GM19397 (cell line): ENCODE results near the gene TEKT5.
"Not testable (repeated sequence)": the region's sequence is repeated elsewhere in the genome, so short reads cannot be mapped to it uniquely, and the experiment has no call there.

ENCODE experiments used
- ATAC-seq: cut with Tn5 transposase; IDR thresholded peaks from one replicate; pipeline ENCODE4 v1.9.1; 2021; ENCODE audit warnings: mild to moderate bottlenecking, moderate library complexity; ENCODE audit not compliant: unreplicated experiment

TEKT5 gene

DNA sequence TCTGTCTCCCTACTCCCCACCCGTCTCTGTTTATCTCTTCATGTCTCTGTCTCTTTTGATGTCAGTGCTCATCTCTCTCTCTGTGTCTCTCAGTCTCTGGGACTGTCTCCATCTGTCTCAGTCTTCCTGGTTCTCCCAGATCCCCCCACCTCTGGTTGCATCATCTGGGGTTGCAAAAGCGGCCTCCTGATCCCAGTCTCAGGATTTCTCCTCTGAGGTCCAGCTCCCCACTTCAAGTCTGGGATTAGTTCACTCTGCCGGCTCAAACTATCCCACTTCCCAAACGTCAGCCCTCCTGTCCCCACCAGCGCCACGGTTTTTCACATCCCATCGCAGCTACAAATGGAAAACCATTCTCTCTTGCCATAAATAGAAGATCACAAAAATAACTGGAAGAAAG, 9.0 kb downstream of the TEKT5 start:
- ATAC-seq: no peak

DNA sequence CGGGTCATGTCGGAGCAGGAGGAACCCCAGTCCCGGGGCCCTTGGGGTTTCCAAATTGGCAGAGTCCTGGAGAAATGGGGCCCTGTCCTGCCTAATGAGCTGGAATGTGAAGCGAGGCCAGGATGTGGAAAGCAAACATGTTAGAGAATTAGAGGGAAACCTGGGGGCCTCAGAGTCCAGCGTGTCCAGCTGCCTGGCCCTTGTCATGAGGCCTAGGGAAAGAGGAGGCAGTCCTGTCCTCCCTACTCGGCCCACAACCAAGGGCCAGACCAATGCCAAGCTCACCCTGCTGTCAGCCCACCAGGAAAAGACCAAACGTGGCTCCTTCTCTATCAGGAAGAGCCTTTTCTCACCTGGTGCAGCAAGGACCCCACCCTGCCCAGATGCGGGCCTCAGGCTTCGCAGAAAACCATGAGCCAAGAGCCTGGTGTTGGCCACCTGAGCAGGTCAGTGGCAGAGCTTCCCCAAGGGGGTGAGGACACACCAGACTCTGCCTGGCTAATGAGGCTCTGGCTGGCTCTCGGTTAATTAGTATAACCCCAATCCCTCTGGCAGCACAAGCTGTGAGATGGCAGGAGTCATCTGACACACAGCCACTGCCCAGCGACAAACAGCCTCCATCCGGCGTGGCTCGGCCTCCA, 10.1 kb downstream of the TEKT5 start:
- ATAC-seq: no peak

DNA sequence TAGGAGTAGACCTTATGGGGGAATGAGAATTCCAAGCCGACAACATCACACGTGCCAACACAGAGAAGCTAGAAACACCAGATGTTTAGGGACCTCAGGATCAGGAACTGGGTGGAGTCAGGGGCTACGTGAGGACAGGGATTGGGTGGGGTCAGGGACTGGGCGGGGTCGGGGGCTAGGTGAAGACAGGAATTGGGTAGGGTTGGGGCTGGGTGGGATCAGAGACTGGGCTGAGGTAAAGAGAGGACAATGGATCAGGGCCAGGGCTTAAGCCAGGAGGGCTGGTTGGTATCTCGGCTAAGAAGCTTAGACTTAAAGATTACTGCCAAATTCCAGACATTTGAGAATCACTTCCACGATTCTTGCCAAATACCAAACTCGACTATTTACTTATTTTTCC, 11.6 kb downstream of the TEKT5 start:
- no peak for ATAC-seq

DNA sequence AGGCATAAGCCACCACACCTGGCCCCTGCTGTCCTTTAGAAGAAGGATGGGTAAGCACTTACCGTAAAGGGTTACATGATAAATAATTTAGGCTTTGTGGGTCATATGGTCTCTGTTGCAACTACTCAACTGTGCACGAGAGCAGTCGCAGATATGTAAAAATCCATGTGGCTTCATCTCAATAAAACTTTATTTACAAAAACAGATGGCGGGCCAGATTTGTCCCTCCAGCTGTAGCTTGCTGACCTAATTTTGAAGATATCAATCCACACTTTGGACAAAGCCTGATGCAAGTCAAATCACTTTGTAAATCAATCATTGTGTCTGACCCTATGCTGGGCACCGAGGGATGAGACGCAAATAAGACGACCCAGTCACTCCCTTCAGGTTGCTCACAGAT, 12.1 kb downstream of the TEKT5 start:
- ATAC-seq: no peak

DNA sequence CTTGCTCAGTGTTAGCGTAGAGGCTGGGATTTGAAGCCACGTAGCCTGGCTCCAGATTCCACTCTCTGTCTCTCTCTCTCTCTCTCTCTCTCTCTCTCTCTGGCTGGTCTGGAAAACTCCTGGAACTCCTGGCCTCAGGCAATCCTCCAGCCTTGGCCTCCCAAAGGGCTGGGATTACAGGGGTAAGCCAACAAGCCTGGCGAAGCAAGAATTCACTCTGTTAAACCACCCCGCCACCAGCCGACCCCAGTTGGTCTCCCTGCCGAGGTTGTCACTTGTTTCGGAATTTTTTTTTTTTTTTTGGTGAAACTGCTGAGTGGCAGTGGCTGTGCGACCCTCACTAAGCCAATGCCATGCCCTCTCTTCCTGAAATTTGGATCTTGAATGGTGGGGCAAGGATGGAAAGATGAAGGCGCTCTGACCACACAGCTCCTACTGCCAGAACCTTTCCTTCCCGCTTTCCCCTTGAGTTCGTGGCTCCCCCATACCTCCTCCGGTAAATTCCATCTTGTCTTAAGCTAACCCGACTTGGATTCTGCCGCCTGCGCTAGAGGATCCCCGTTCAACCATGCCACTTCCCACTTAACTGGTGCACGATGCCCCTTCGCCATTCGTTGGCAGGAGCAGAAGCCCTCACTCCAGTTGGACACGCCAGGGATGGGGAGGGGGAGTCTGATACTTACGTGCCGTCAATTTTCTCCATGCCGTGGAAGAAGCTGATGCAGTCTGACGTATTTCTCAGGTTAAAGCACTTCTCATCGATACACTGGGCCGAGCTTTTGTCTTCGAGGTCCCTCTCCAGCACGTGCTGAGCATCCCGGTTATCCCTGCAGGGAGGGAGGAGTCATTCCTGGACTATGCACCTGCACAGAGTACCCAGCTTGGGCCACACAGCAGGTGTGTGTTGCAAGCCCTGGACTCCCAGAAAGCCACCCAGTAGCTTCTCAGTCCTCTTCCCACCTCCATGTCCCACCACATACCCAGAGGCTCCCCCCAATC, 13.1 kb downstream of the TEKT5 start:
- no peak for ATAC-seq

DNA sequence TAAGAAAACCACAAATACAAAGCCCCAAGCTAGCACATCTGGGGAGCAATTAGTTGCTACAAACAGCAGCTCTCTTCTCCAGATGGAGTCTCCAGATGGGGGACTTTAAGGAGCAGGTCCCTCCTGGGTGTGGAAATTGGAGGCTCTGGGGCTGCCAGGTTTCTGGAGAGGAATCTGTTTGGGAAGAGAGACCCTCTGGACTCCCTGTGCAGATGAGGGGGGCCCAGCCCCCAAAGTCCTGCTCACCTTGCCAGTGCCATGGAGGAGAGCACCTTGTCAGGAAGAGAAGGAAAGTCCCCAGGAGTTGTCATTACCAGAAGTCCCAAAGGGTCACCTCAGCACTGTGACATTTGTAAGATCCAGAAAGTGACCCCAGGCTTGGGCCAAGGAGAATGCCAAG, 14.8 kb downstream of the TEKT5 start:
- no peak for ATAC-seq

DNA sequence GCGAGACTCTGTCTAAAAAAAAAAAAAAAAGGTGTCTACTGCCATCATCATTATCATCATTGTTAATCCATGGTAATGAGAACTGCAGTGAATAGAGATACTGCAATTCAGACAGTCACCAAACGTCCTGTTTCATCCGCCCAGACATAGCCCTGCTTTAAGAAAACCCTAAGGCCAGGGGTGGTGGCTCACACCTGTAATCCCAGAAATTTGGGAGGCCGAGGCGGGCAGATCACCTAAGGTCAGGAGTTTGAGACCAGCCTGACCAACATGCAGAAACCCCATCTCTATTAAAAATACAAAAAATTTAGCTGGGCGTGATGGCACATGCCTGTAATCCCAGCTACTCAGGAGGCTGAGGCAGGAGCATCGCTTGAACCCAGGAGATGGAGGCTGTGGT, 15.3 kb downstream of the TEKT5 start:
- not testable (repeated sequence) for ATAC-seq

DNA sequence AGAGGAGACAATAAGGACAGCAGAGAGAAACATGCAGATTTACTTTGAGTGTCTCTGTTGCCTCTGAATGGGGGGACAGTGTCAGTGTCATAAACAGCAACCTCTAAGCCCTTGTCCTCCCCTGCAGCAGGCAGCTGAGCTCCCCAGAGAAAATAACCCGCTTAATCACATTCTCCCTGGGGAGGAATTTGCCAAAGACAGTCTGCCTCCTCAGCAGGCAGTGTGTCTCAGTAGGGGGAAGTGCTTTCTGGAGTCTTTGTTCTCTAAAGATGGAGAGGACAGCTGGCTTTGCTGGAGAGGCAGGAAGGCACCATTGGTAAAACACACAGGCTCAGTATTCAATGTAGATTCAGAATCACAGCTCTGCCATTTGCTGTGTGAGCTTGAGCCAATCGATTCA, 16.1 kb downstream of the TEKT5 start:
- ATAC-seq: no peak

DNA sequence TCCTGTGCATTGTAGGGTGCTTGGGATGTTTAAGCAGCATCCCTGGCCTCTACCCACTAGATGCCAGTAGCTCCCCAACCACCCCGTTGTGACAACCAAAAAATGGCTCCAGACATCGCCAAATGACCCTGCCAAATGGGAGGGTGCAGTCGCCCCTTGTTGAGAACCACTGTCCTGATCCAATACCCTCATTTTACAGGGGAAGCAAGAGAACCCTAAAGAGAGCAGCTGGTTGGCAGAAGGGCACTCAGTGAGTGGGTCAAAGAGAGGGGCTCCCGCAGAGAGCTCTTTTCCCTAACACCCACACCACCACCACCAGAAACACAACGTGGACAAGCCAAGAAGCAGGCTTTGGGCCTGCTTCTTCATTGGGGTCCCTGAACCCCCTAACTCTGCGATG, 18.4 kb downstream of the TEKT5 start:
- ATAC-seq: no peak

DNA sequence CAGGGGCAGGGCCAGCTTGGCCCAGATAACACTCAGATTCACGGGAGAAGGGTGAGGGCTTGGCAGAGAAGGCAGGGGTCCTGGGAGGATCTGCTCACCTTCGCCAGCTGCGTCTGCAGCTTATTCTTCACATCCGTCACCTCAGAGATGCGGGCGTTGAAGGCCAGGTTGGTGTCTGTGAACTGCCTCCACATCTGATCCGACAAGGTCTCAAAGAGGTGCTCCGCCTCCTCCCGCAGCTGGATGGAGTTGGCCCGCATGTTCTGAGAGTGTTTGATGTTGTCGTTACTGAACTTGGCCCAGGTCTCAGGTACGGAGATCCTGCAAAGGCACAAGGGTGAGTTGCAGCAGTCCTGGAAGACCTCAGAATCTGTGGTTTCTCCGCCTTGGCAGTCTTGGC, 18.9 kb downstream of the TEKT5 start:
- no peak for ATAC-seq

DNA sequence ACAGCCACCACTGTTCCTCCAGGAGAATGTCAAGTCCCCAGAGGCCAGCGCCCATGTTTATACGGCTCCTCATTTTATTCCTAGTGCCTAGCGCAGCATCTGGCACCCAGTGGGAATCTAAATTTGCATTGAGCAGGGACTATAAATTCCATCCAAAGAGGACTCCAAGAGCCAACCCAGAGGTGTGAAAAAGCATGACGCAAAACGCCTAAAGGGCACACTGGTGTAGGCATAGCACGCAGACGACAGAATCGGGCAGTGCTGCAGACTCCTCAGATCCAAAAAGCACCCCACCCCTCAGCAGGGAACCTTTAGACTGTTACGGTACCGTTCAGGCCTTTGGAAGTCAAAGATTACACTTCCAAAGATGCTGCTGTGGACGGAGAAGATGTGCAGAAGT, 19.5 kb downstream of the TEKT5 start:
- no peak for ATAC-seq

DNA sequence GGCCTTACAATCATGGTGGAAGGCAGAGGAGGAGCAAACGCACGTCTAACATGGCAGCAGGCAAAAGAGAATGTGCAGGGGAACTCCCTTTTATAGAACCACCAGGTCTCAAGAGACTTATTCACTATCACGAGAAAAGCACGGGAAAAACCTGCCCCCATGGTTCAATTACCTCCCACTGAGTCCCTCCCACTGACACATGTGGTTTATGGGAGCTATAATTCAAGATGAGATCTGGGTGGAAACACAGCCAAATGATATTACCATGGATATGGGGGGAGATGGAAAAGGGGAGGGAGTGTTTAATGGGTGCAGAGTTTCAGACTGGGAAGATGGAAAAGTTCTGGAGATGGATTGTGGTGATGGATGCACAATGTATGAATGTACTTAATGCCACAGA, 23.0 kb downstream of the TEKT5 start:
- ATAC-seq: no peak

DNA sequence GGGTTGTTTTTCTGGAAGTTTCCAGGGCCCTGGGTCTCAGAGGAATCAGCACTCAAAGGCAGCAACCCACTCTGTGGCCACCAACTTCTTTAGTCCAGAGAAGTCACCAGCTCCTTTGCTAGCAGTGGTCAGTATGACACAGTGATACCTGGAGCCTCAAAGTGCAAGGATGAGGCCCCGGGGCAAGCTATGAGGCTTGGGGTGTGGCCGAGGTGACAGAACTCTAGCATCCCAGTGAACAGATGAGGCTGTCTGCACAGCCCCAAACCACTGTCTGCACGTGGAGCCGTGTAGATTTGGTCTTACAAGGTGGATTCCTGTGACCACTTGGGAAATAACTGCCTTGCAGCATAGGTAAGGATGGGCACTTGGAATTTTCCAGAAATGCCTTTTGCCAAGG, 24.9 kb downstream of the TEKT5 start:
- ATAC-seq: no peak

DNA sequence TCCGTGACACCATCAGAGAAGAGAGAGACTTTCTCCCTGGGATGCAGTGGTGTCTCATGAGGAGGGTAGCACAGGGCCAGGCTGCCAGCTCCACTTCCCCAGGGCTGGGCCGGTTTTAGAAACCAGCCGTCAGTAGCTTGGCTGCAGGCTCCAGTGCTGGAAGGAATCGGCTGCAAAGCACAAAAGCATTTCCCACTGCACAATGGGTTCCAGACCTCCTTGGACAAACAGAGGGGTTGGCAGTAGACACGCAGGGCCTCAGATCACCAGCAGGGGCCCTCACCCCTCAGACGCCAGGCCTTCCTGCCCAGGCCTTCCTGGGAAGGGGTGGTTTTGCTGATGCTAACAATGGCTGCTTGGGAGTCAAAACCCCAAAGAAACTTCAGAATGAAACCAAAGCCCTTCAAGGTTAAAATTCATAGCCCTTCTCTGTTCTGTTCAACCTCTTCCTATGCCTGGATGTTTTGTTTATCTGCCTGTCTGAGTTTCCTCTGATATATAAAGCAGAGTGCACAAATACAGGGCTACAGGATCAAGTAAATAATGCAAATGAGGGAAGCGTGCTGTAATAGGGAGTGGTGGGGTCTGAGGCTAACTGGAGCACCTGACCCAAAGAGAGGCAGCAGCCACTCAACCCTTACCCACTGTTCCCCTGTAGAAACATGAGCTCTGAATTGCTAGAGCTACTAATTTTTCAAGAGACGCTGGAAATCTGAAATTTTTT, 26.2 kb downstream of the TEKT5 start:
- no peak for ATAC-seq

DNA sequence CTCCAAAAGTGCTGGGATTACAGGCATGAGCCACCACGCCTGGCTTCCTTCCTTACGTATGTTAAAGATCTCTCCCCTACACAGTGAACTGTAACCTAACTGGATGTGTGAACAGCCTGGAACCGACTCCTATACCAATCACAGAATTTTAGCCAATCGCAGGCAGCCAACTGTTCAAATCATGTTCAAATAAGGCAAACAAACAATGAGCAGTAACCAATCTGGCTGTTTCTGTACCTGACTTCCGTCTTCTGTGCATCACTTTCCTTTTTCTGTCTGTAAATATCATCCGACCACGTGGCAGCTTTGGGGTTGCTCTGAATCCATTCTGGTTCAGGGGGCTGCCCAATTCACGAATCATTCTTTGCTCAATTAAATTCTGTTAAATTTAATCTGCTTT, 27.5 kb downstream of the TEKT5 start:
- no peak for ATAC-seq

DNA sequence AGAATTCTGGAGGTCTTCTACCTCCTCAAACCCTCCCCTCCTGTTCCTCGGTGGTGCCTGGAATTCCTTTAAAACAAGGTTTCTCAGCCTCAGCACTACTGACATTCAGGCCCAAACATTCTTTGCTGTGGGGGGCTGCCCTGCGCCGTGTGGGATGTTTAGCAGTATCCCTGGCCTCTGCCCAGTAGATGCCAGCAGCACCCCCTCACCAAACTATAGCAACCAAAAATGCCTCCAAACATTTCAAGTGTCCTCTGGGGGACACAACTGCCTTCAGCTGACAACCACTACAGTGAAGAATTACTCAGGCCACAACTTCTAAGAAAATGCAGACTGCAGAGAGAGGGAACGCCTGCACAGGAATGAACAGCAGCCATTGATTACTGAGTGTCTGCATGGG, 28.4 kb downstream of the TEKT5 start:
- no peak for ATAC-seq

DNA sequence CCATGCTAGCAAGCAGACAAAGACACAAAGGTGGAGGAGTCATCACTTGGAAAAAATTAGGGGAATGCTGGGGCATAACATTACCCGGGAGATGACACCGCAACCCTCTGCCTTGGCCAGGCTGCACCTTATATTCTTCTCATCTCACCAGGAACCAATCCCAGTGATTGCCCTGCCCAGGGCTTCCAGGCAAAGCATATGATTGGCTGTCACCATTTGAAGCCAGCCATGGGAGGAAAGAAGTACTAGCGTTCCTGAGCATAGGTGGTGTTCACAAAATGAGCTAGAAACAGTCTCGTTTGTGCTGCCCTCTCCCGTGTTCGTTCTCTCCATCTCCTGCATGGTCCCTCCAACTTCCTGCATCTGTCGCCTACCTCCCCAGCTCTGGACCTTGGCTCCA, 29.6 kb downstream of the TEKT5 start:
- no peak for ATAC-seq

DNA sequence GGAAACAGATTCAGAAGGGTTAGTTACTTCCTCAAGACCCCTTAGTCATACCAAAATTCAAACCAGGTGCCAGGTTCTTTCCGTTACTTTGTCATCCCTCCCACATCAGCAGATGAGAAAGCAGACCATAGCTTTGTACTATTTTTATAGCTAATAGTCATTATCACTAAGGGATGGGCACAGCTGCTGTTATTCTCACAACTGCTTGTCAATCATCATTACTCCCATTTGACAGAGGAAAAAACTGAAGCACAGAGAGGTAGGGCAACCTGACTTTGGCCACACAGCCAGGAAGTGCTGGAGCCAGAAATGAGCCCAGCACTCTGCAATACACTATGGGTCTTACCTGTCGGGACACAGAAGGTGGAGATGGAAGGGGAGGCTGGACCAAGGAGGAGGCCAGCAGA, 30.0 kb downstream of the TEKT5 start:
- no peak for ATAC-seq

DNA sequence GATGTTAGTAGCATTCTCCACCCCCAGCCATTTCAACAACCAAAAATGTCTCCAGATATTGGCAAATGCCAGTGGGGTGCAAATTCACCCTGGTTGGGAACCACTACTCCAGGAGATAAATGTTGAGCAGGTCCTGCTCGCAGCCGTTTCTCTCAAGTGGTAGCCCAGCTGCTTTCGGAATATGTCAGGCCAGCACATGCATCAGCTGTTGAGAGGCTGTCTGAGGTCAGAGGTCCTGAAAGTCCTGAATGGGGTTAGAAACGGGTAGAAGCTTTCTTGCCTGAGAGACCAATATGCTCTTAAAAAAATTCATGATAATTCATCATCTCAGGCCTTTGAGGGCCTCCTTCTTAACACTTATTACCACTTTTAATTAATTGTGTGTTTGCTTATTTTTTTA, 31.0 kb downstream of the TEKT5 start:
- no peak for ATAC-seq

DNA sequence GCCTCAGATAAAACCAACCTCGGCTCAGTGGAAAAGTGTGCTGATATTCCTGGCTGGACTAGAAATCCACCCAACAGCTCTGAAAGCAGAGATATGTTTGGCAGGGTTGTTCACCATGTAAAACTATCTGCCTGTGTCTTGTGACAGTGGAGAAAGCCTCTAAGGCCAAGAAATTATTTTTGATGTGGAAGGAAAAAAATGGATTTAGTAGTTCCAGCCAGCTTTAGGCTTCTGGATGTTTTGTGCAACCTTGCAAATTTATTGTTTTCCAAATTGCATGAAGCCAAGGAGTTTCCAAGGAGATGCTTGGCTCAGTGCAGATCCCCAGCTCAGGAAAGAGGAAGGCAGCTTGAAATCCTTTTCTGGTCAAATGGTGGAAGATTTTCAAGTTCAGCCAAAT, 31.6 kb downstream of the TEKT5 start:
- no peak for ATAC-seq

DNA sequence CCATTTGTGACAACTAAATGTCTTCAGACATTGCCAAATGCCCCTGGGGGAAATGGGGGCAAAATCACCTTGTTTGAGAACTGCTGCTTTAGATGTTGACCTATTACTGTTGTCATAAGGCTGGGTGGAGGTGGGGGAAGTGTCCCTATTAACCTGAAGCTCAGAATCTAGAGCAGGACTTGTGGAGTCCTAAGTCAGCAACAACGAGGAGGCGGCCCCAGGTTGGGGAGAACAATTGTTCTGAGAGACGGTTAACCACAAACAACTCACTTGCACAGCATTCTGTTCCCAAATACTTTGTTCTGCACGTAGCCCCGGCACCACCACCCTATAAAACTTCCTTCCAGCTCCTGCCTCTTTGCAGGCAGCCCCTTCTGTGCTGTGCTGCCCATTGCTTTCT, 32.5 kb downstream of the TEKT5 start:
- ATAC-seq: no peak

DNA sequence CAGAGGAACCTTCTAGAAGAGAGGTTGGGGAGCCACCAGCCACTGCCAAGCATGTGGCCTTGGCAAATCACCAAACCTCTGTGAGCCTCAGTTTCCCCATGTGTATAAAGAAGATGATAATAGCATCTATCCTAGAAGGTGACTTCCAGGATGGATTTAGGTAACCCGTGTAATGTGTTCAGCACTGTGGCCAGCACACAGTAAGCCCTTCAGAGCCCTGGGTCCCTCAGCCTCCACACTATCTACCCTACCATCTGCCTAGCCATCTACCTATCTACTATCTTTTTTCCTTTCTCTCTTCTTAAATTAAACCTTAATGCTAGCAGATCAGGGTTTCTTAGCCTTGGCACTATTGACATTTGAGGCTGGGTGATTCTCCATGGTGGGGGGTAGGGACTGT, 33.0 kb downstream of the TEKT5 start:
- ATAC-seq: no peak
